Lung (tissue), 12 donors: ENCODE data around the gene RGMB. TPM values are rescaled to one million over a fixed set of nuclear protein-coding genes. Genes with fewer than 3 reads are reported as not detected.

ENCODE experiments used
- ATAC-seq: fragments of 200-7000 bp; cut with Tn5 transposase; one replicate; pipeline ENCODE4 v1.9.1; 2020; ENCODE audit warnings: moderate number of reproducible peaks; ENCODE audit not compliant: insufficient read depth, low FRiP score
- DNase-seq, 3 donors: peaks; one replicate each; pipeline ENCODE4 v3.0.0-alpha.2; 2013 to 2017
- H3K27ac ChIP-seq, 2 donors: one replicate each; pipeline ENCODE4 v1.5.1; 2013; ENCODE audit warnings: mild to moderate bottlenecking in 2 of 2, moderate library complexity in 2 of 2, control low read depth in 1 of 2, inconsistent platforms in 1 of 2, low read depth in 1 of 2, low read length in 1 of 2
- H3K27me3 ChIP-seq, 3 donors: one replicate each; pipeline ENCODE4 v1.5.1; 2013; ENCODE audit warnings: low read length in 2 of 3; ENCODE audit not compliant: control insufficient read depth in 3 of 3, insufficient read depth in 3 of 3
- H3K36me3 ChIP-seq, 4 donors: one replicate each; pipeline ENCODE4 v1.5.1; 2013; ENCODE audit warnings: low read length in 4 of 4, mild to moderate bottlenecking in 1 of 4, moderate library complexity in 1 of 4; ENCODE audit not compliant: control insufficient read depth in 4 of 4, insufficient read depth in 4 of 4
- H3K4me1 ChIP-seq, 5 donors: one replicate each; pipeline ENCODE4 v1.5.1; 2013; ENCODE audit warnings: low read length in 5 of 5, mild to moderate bottlenecking in 2 of 5, moderate library complexity in 1 of 5; ENCODE audit not compliant: control insufficient read depth in 5 of 5, insufficient read depth in 5 of 5
- H3K4me3 ChIP-seq: one replicate; pipeline ENCODE4 v1.5.1; 2013; ENCODE audit warnings: mild to moderate bottlenecking, control low read depth, moderate library complexity
- H3K9ac ChIP-seq, 2 donors: one replicate each; pipeline ENCODE4 v1.5.1; 2013; ENCODE audit warnings: low read length in 2 of 2, control low read depth in 1 of 2; ENCODE audit not compliant: insufficient read depth in 1 of 2
- H3K9me3 ChIP-seq, 4 donors: one replicate each; pipeline ENCODE4 v1.5.1; 2013; ENCODE audit warnings: low read length in 3 of 4, mild to moderate bottlenecking in 1 of 4, moderate library complexity in 1 of 4; ENCODE audit not compliant: control insufficient read depth in 4 of 4, insufficient read depth in 3 of 4
- CTCF ChIP-seq: IDR thresholded peaks from 2 replicates; pipeline ENCODE4 v1.5.1; 2012; ENCODE audit warnings: mild to moderate bottlenecking; ENCODE audit errors: control extremely low read depth, extremely low read depth
- WGBS, 2 donors: extraction: QIAGEN DNeasy Blood & Tissue Kit; methylation state at CpG; one replicate each; pipeline ENCODE4 v1.1.7; 2013; 5-methylcytosine and 5-hydroxymethylcytosine counted together
- polyA plus RNA-seq, 2 donors: library from polyadenylated mRNA; stranded (reverse); fragments of 200-250 nt; gene quantifications; one replicate each; pipeline ENCODE4 v1.2.1, GENCODE V29; 2013
- total RNA-seq, 2 donors: library from RNA; depleted of rRNA in 1 of 2; stranded (reverse); fragments of >200 nt in 1 of 2; gene quantifications; one replicate each; pipeline ENCODE4 v1.2.1, GENCODE V29; 2014 to 2021
- donor health status: control.
- donor health status: control.
- donor health status: Bipolar disorder and iron deficiency.
- donor health status: healthy.
- donor health status: DM: yes; HTN: yes; CAD: no.

The RGMB gene
- total and polyA plus RNA-seq, 4 donors, result 3.8 to 31.7 (median 15.1) TPM

- WGBS, 2 donors, result 43 to 55% methylated on average over 2 of the region's 2 CpGs
- Histone ChIP-seq H3K9ac (no peak overlapping the region), H3K36me3 (no peaks in the 10 kb centered on the region), H3K4me3 (no peak overlapping the region), H3K27me3 (no peaks in the 10 kb centered on the region), H3K4me1 (no peaks in the 10 kb centered on the region), H3K27ac (no peak overlapping the region), H3K9me3 (peaks cover 3 to 6% (median 4%) of the 10 kb centered on the region in 4 donors)
- ATAC-seq, result no peak
- no peak for DNase-seq
- no peak for TF ChIP-seq CTCF
Observed at GRCh38 chr5:98810206-98810605, 36.7 kb downstream of the RGMB start.

GRCh38 chr5:98813755-98814154 lies 40.3 kb downstream of the RGMB start:
- DNase-seq, result no peak
- no peak overlapping the region for H3K27ac ChIP-seq
- H3K4me3 ChIP-seq, result no peak overlapping the region
- H3K4me1 ChIP-seq, result peaks cover 0 to 5% (median 0%) of the 10 kb centered on the region in 5 donors
- 88 to 93% methylated on average over 3 of the region's 3 CpGs for WGBS, 2 donors
- no peak for ATAC-seq
- H3K9ac ChIP-seq, result no peak overlapping the region
- TF ChIP-seq CTCF, result no peak
- H3K36me3 ChIP-seq, result no peaks in the 10 kb centered on the region
- H3K9me3 ChIP-seq, result no peaks in the 10 kb centered on the region
- H3K27me3 ChIP-seq, result no peaks in the 10 kb centered on the region

- H3K36me3 ChIP-seq, result no peaks in the 10 kb centered on the region
- no peak overlapping the region for H3K9ac ChIP-seq
- H3K27ac ChIP-seq, result no peak overlapping the region
- H3K4me1 ChIP-seq, result peaks cover 0 to 5% (median 0%) of the 10 kb centered on the region in 5 donors
- 65 to 89% methylated on average over 6 of the region's 6 CpGs for WGBS, 2 donors
- no peaks in the 10 kb centered on the region for H3K27me3 ChIP-seq
- no peak for TF ChIP-seq CTCF
- DNase-seq (peak; percentile 42 to 59 (median 46)), ATAC-seq (peak; percentile 58)
- H3K4me3 ChIP-seq, result no peak overlapping the region
- no peaks in the 10 kb centered on the region for H3K9me3 ChIP-seq
Observed at GRCh38 chr5:98816582-98817222, 43.2 kb downstream of the RGMB start.
